Epithelial cell of proximal tubule (primary cell): Measurements from ENCODE around the gene BGLAP. TPM values are rescaled to one million over a fixed set of nuclear protein-coding genes. Genes with fewer than 3 reads are reported as not detected.

Experiments
- DNase-seq: peaks from one replicate; pipeline ENCODE4 v3.0.0-alpha.2; 2011; ENCODE audit warnings: low read depth
- H3K4me3 ChIP-seq: 2 replicates; pipeline ENCODE4 v1.5.1; 2011; ENCODE audit warnings: low read depth, mild to moderate bottlenecking, low read length
- total RNA-seq: library from RNA; depleted of rRNA; stranded (reverse); fragments of >200 nt; gene quantifications from 2 replicates; pipeline ENCODE4 v1.2.3, GENCODE V29; 2015
- TF ChIP-seq, protein P1 (sequence below): conservative IDR thresholded peaks from 2 replicates; pipeline ENCODE4 v1.5.1; 2012; ENCODE audit warnings: low read depth, mild to moderate bottlenecking, low read length

Gene BGLAP
- total RNA-seq, result 0.29 TPM in 1 of 2 replicates, not detected in the other

DNA sequence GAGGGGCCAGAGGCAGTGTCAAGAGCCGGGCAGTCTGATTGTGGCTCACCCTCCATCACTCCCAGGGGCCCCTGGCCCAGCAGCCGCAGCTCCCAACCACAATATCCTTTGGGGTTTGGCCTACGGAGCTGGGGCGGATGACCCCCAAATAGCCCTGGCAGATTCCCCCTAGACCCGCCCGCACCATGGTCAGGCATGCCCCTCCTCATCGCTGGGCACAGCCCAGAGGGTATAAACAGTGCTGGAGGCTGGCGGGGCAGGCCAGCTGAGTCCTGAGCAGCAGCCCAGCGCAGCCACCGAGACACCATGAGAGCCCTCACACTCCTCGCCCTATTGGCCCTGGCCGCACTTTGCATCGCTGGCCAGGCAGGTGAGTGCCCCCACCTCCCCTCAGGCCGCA, at the start of gene BGLAP:
Gene BGLAP, plus strand, starts transcription at position 259 of the 400 bp plus-strand sequence. Its CDS starts 48 bp downstream, at position 307.
- no peak for DNase-seq
- TF ChIP-seq, protein P1, sequence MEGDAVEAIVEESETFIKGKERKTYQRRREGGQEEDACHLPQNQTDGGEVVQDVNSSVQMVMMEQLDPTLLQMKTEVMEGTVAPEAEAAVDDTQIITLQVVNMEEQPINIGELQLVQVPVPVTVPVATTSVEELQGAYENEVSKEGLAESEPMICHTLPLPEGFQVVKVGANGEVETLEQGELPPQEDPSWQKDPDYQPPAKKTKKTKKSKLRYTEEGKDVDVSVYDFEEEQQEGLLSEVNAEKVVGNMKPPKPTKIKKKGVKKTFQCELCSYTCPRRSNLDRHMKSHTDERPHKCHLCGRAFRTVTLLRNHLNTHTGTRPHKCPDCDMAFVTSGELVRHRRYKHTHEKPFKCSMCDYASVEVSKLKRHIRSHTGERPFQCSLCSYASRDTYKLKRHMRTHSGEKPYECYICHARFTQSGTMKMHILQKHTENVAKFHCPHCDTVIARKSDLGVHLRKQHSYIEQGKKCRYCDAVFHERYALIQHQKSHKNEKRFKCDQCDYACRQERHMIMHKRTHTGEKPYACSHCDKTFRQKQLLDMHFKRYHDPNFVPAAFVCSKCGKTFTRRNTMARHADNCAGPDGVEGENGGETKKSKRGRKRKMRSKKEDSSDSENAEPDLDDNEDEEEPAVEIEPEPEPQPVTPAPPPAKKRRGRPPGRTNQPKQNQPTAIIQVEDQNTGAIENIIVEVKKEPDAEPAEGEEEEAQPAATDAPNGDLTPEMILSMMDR, result no peak

DNA sequence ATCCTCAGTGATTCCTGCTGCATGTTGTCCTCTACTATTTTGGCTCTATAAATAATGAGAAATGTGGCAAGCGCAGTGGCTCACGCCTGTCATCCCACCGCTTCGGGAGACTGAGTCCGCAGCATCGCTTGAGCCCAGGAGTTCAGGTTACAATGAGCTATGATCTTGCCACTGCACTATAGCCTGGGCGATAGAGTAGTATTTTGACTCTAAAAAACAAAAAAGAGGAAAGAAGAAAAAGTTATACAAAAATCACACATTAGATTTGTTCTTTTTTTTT, 48.8 kb upstream of the BGLAP start:
- TF ChIP-seq, protein P1, result no peak
- DNase-seq, result no peak
- H3K4me3 ChIP-seq, result peak overlapping the region; percentile 99

More for the DNA sequence above, at the start of gene BGLAP:
- H3K4me3 ChIP-seq, result no peak within 1 kb of the TSS

DNA sequence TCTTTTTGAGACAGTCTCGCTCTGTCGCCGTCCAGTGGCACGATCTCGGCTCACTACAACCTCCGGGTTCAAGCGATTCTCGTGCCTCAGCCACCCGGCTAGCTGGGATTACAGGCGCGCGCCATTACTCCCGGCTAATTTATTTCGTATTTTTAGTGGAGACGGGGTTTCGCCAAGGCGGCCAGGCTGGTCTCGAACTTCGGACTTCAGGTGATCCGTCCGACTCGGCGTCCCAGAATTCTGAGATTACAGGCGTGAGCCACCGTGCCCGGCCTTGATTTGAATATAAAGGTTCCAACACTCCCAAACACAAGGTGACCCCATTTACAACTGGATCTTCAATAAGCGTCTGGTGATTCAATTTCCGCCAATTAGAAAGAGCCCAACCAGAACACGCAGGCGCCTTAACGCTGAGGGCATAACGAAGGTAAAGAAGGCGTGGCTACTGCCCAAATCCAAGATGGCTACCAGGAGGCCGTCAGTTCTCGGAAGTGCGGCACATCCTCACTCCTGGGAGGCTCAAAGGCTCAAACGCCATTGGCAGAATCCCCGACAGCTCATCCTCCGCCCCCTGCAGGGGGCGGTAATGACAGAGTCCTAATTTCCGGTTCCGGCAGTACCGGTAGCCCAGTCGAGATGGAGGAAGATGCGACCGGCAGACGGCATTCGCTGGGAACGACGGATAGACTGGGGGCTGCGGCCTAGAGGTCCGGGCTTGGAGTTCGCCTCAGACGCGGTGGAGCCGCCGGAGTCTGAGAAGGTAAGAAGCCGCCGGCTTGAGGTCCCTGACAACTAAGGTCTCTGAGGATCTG, 48.3 kb upstream of the BGLAP start, which contains the start of gene SLC25A44:
Gene SLC25A44, plus strand, starts transcription at position 617 of the 812 bp plus-strand sequence. CDS start 5,744 bp downstream, outside the sequence.
- peak; percentile 98 for DNase-seq
- TF ChIP-seq, protein P1, result peak; percentile 48
- peak within 1 kb of the TSS; percentile 99 for H3K4me3 ChIP-seq

DNA sequence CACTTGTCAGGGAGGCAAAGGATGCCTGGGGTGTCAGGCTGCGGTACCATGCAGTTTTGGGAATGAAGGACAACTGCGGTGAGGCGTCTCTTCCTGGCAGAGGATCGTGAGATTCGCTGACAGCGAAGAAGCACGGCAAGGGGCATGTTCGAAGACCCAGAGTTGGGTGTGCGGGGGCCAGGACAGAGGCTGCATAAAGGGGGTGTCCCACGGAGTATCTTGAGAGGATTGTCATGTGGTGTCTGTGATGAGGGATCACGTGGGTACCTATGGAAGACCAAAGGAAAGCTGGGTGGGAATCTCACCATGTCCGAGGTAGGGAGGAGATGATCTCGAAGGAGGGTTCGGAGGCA, 47.7 kb upstream of the BGLAP start:
- H3K4me3 ChIP-seq, result peak overlapping the region; percentile 99
- no peak for DNase-seq
- TF ChIP-seq, protein P1, result no peak

DNA sequence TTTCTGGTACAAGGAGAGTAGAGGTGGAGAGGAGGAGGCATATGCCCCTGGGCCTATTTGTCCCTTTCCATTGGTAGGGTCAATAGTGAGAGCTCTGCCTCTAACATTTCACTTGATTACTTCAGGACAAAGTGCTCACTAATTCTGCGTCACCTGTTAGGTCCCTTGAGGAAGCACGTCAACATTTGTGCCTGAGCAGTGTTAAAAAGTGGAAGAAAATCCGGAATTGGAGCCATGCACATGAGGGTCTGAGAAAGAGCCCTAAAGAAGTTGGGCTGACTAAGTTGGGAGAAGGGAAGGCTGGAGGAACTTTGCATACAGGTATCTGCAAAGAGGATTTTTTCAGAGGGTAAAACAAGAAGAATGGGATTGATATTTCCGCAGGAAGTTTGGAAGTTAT, 46.1 kb upstream of the BGLAP start:
- no peak overlapping the region for H3K4me3 ChIP-seq
- TF ChIP-seq, protein P1, result no peak
- no peak for DNase-seq

DNA sequence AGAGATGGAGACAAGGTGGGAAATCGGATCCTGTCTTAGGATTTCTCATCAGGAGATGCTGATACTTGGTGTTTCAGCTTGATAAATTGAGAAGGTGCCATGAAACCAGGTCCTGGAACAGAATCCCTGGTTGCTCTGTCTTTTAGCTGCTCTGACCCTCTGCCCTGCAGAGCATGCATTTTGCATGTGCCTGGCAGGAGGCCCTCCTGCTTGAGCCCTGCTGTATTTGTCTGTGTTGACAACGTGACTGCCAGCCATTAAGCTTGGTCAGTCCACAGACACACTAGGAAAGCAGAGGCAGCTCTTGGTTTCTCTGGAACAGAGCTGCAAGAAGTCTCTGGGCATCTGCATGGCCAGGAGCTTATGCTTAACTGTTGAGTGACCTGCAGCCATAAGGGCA, 45.5 kb upstream of the BGLAP start:
- no peak overlapping the region for H3K4me3 ChIP-seq
- TF ChIP-seq, protein P1, result no peak
- DNase-seq, result no peak

DNA sequence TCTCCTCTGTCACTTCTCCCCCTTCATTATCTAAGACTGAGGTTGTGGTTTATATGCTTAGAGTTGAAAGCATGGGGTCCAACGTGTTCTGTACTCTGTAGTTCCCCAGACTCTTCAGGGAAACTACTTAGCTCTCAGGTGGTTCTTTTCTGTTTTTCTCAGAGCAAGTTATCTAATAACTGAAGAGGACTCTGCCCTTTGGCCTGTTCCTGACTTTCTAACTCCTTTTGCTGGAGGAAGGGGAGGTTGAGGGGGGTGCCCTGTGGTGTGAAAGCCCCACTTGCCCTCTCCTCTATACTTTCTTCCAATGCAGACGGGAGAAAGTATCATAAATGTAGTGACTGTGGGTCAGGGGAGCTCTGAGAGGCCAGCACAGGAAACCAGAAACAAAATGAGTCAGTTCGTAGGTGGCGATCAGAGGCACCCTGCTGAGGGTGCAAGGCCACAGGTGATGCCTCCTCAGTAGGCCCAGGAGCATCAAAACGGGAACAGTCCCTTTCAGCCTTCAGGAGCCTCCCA, 43.1 kb upstream of the BGLAP start:
- H3K4me3 ChIP-seq, result no peak overlapping the region
- DNase-seq, result no peak
- TF ChIP-seq, protein P1, result no peak
